ENCODE measurements around the gene PLPP1. TPM values are rescaled to one million over a fixed set of nuclear protein-coding genes. Genes with fewer than 3 reads are reported as not detected.

Gene PLPP1
- total and polyA plus RNA-seq, 4 donors, result 51.9 to 129 (median 60.7) TPM

DNA sequence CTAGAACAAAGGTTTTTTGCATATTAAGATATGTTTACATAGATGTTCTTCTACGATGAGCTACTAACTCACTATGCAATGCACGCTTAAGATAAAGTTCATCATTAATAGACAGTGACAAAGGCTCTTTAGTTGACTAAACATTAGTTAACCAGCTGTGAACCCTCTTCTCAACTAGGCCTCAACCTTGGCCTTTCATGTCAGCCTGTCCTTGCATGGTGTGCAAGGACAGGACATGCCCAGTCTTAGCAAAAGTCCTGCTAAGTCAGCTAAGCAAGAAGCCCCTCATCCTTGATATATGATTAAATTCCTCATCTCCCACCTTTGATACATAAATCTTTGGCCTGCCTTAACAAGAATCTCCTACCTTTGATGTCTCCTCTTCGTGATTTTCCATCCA, 50.9 kb downstream of the PLPP1 start:
- H3K27ac ChIP-seq (ENCODE audit: low read depth in 1 of 2, low read length in 1 of 2), result no peak overlapping the region
- H3K4me1 ChIP-seq (ENCODE audit: control insufficient read depth in 5 of 5, insufficient read depth in 5 of 5, low read length in 5 of 5), result peaks cover 0 to 13% (median 0%) of the 10 kb centered on the region in 5 donors
- H3K4me3 ChIP-seq, result no peak overlapping the region
- H3K36me3 ChIP-seq (ENCODE audit: control insufficient read depth in 4 of 4, insufficient read depth in 4 of 4, low read length in 4 of 4), result peaks cover 0 to 14% (median 5%) of the 10 kb centered on the region in 4 donors
- H3K9me3 ChIP-seq (ENCODE audit: control insufficient read depth in 4 of 4, insufficient read depth in 3 of 4, low read length in 3 of 4), result no peaks in the 10 kb centered on the region
- H3K27me3 ChIP-seq (ENCODE audit: control insufficient read depth in 3 of 3, insufficient read depth in 3 of 3, low read length in 2 of 3), result no peaks in the 10 kb centered on the region
- no peak for TF ChIP-seq CTCF (IDR thresholded peaks at IDR 0.05; ENCODE audit: control extremely low read depth, extremely low read depth)
- no peak overlapping the region for H3K9ac ChIP-seq (ENCODE audit: insufficient read depth in 1 of 2, low read length in 2 of 2)
- WGBS, 2 donors, result 92 to 94% methylated on average over 3 of the region's 3 CpGs
- DNase-seq (no peak), ATAC-seq (ENCODE audit: insufficient read depth, low FRiP score) (no peak)

- Histone ChIP-seq H3K27ac (ENCODE audit: low read depth in 1 of 2, low read length in 1 of 2) (no peak overlapping the region), H3K9me3 (ENCODE audit: control insufficient read depth in 4 of 4, insufficient read depth in 3 of 4, low read length in 3 of 4) (no peaks in the 10 kb centered on the region), H3K9ac (ENCODE audit: insufficient read depth in 1 of 2, low read length in 2 of 2) (no peak overlapping the region), H3K27me3 (ENCODE audit: control insufficient read depth in 3 of 3, insufficient read depth in 3 of 3, low read length in 2 of 3) (no peaks in the 10 kb centered on the region), H3K4me1 (ENCODE audit: control insufficient read depth in 5 of 5, insufficient read depth in 5 of 5, low read length in 5 of 5) (peaks cover 0 to 13% (median 0%) of the 10 kb centered on the region in 5 donors), H3K36me3 (ENCODE audit: control insufficient read depth in 4 of 4, insufficient read depth in 4 of 4, low read length in 4 of 4) (peaks cover 0 to 14% (median 5%) of the 10 kb centered on the region in 4 donors), H3K4me3 (no peak overlapping the region)
- no peak for ATAC-seq (ENCODE audit: insufficient read depth, low FRiP score)
- 79 to 82% methylated on average over 3 of the region's 3 CpGs for WGBS, 2 donors
- TF ChIP-seq CTCF (IDR thresholded peaks at IDR 0.05; ENCODE audit: control extremely low read depth, extremely low read depth), result no peak
- DNase-seq, result no peak
Measured at GRCh38 chr5:55481293-55481855, 53.4 kb downstream of the PLPP1 start.

DNA sequence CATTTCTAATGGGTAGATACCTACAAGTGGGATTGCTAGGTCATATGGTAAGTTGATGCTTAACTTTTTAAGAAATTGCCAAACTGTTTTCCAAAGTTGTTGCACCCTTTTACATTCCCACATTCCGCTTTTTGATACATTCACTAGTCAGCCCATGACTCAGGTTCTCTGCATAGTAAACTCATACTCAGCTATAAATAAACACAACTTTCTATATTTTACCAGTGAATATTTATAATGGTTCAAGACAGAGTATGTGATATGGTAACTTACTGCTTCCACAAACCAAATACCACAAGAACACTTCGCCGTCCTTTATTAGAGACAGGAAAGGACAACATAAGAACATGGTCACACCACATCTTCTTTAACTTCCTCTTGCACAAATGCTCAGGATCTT, 54.0 kb downstream of the PLPP1 start:
- H3K9ac ChIP-seq (ENCODE audit: insufficient read depth in 1 of 2, low read length in 2 of 2), result no peak overlapping the region
- DNase-seq, result no peak
- no peak overlapping the region for H3K27ac ChIP-seq (ENCODE audit: low read depth in 1 of 2, low read length in 1 of 2)
- no peaks in the 10 kb centered on the region for H3K27me3 ChIP-seq (ENCODE audit: control insufficient read depth in 3 of 3, insufficient read depth in 3 of 3, low read length in 2 of 3)
- H3K9me3 ChIP-seq (ENCODE audit: control insufficient read depth in 4 of 4, insufficient read depth in 3 of 4, low read length in 3 of 4), result no peaks in the 10 kb centered on the region
- no peak for TF ChIP-seq CTCF (IDR thresholded peaks at IDR 0.05; ENCODE audit: control extremely low read depth, extremely low read depth)
- peaks cover 0 to 14% (median 5%) of the 10 kb centered on the region in 4 donors for H3K36me3 ChIP-seq (ENCODE audit: control insufficient read depth in 4 of 4, insufficient read depth in 4 of 4, low read length in 4 of 4)
- WGBS, 2 donors, result 50 to 70% methylated on average over 3 of the region's 3 CpGs
- ATAC-seq (ENCODE audit: insufficient read depth, low FRiP score), result no peak
- no peak overlapping the region for H3K4me3 ChIP-seq
- peaks cover 0 to 13% (median 0%) of the 10 kb centered on the region in 5 donors for H3K4me1 ChIP-seq (ENCODE audit: control insufficient read depth in 5 of 5, insufficient read depth in 5 of 5, low read length in 5 of 5)

DNA sequence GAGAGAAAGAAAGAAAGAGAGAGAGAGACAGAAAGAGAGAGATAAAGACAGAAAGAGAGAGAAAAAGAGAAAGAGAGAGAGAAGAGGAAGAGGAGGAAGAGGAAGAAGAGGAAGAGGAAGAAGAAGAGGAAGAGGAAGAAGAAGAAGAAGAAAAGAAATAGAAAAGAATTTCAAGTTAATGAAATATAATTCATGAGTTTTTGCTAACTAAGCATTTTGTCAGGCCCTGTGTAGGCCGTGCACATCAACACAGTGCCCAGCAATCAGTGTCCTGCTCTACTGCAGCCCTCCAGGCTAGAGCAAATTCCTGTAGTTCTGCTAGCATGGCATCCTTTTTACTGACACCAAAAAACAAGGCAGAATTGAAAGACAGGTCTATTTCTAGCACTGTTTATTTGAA, 62.1 kb downstream of the PLPP1 start:
- Histone ChIP-seq H3K4me1 (ENCODE audit: control insufficient read depth in 5 of 5, insufficient read depth in 5 of 5, low read length in 5 of 5) (peaks cover 0 to 16% (median 2%) of the 10 kb centered on the region in 5 donors), H3K4me3 (no peak overlapping the region), H3K9me3 (ENCODE audit: control insufficient read depth in 4 of 4, insufficient read depth in 3 of 4, low read length in 3 of 4) (no peaks in the 10 kb centered on the region), H3K27me3 (ENCODE audit: control insufficient read depth in 3 of 3, insufficient read depth in 3 of 3, low read length in 2 of 3) (no peaks in the 10 kb centered on the region), H3K27ac (ENCODE audit: low read depth in 1 of 2, low read length in 1 of 2) (no peak overlapping the region), H3K36me3 (ENCODE audit: control insufficient read depth in 4 of 4, insufficient read depth in 4 of 4, low read length in 4 of 4) (peaks cover 0 to 9% (median 2%) of the 10 kb centered on the region in 4 donors), H3K9ac (ENCODE audit: insufficient read depth in 1 of 2, low read length in 2 of 2) (no peak overlapping the region)
- TF ChIP-seq CTCF (IDR thresholded peaks at IDR 0.05; ENCODE audit: control extremely low read depth, extremely low read depth), result no peak
- DNase-seq (no peak), ATAC-seq (ENCODE audit: insufficient read depth, low FRiP score) (no peak)
- WGBS, 2 donors, result 88 to 89% methylated on average over 1 of the region's 1 CpG

All from lung (tissue), 12 donors.